ENCODE results near the gene HCRT.

HCRT gene

DNA sequence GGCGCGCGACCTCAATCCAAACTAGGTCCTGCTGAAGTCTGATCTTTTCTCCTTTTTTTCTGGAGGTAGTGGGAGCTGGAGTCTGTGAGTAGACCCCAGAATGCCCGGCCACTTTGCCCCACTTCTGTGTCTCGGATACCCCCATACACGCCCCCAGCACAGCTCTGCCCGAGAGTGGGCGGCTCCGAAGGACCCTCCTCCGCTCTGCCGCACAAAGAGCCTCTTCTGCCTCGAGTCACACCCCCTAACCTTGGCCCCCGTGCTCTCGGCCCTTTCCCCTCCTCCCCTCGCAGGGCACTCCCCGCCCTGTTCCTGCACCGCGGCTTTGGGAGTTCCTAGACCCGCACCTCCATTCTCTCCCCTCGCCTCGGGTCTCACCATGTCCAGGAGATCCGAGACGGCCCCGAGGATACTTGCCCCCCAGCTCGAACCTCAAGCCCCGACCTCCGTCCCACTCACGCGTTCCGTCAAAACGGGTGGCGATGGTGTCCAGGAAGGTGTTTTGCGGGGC, 4.8 kb downstream of the HCRT start:
- no peak overlapping the region for H3K4me2 ChIP-seq (ENCODE audit: low read length)
- peaks cover 12 to 22% of the 10 kb centered on the region in 2 experiments for H3K4me1 ChIP-seq (ENCODE audit: control insufficient read depth in 1 of 2, insufficient read depth in 2 of 2, low read length in 2 of 2)
- H4K91ac ChIP-seq (ENCODE audit: low read depth, low read length) = no peak overlapping the region
- no peaks in the 10 kb centered on the region for H3K36me3 ChIP-seq (ENCODE audit: control insufficient read depth in 1 of 2, insufficient read depth in 2 of 2, low read length in 2 of 2)
- H3K79me2 ChIP-seq (ENCODE audit: control insufficient read depth, insufficient read depth, low read length, poor library complexity) = no peaks in the 10 kb centered on the region
- peaks cover 9% of the 10 kb centered on the region for H3K9me3 ChIP-seq (ENCODE audit: insufficient read depth, low read depth, low read length)
- no peak overlapping the region for H3K4ac ChIP-seq (ENCODE audit: low read depth, low read length)
- H4K8ac ChIP-seq (ENCODE audit: low read depth, low read length) = no peak overlapping the region
- DNase-seq = no peak
- no peak overlapping the region for H3K4me3 ChIP-seq (ENCODE audit: low read depth, low read length)
- peaks cover 38% of the 10 kb centered on the region for H3K27me3 ChIP-seq (ENCODE audit: insufficient read depth, low read length)
- no peak overlapping the region for H2AFZ ChIP-seq (ENCODE audit: insufficient read depth, low read length, poor library complexity)
- no peak overlapping the region for H2BK5ac ChIP-seq (ENCODE audit: low read depth, low read length, poor library complexity)
- H3K18ac ChIP-seq (ENCODE audit: low read length) = no peak overlapping the region
- no peak overlapping the region for H2AK5ac ChIP-seq (ENCODE audit: low read length)
- H3K23ac ChIP-seq (ENCODE audit: low read length) = no peak overlapping the region
- no CpG with 5 or more reads among the region's 33 CpGs for WGBS (ENCODE audit: extremely low coverage, insufficient coverage, insufficient read length)
- H3K79me1 ChIP-seq (ENCODE audit: low read length) = no peaks in the 10 kb centered on the region
- H2BK120ac ChIP-seq (ENCODE audit: insufficient read depth, low read length, poor library complexity) = no peak overlapping the region
- no peak overlapping the region for H3K14ac ChIP-seq (ENCODE audit: low read length)
- H4K12ac ChIP-seq (ENCODE audit: low read depth, low read length) = no peak overlapping the region
- no peak overlapping the region for H3K27ac ChIP-seq (ENCODE audit: low read depth, low read length)
- H2BK12ac ChIP-seq (ENCODE audit: low read length) = no peak overlapping the region
- H3K9ac ChIP-seq (ENCODE audit: low read length) = no peak overlapping the region

DNA sequence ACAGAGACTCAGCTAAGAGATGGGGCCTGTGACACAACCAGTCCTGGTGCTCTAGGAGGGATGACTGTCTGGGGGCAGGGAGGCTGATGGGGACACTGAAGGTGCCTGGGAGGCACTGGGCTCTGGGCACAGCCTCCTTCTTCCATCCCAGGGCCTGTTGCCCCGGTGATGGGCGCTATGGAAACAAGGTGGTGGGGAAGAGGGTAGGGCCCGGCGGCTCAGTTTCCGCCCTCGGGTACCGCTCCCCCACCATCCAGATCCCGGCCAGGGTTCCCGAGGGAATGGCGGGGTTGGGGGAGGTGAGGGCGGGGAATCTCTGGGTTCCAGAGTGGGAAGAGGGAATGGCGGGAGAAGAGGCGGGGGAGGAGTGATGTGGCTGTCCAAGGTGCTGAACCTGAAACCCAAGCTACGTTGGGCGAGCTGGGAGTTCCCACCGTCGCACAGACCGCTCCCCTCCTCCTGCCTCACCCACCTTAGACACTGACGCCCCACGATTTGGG, 5.3 kb downstream of the HCRT start:
- no peak overlapping the region for H2BK12ac ChIP-seq (ENCODE audit: low read length)
- H4K12ac ChIP-seq (ENCODE audit: low read depth, low read length) = no peak overlapping the region
- no peak overlapping the region for H3K18ac ChIP-seq (ENCODE audit: low read length)
- no peak overlapping the region for H3K14ac ChIP-seq (ENCODE audit: low read length)
- peaks cover 38% of the 10 kb centered on the region for H3K27me3 ChIP-seq (ENCODE audit: insufficient read depth, low read length)
- H2BK5ac ChIP-seq (ENCODE audit: low read depth, low read length, poor library complexity) = no peak overlapping the region
- no peak overlapping the region for H3K27ac ChIP-seq (ENCODE audit: low read depth, low read length)
- no peak overlapping the region for H3K4me3 ChIP-seq (ENCODE audit: low read depth, low read length)
- no peak overlapping the region for H3K4ac ChIP-seq (ENCODE audit: low read depth, low read length)
- no peaks in the 10 kb centered on the region for H3K79me2 ChIP-seq (ENCODE audit: control insufficient read depth, insufficient read depth, low read length, poor library complexity)
- no peak overlapping the region for H2AFZ ChIP-seq (ENCODE audit: insufficient read depth, low read length, poor library complexity)
- H3K4me2 ChIP-seq (ENCODE audit: low read length) = no peak overlapping the region
- no CpG with 5 or more reads among the region's 20 CpGs for WGBS (ENCODE audit: extremely low coverage, insufficient coverage, insufficient read length)
- peak in 1 of 2 donors; percentile 51 for DNase-seq
- H2BK120ac ChIP-seq (ENCODE audit: insufficient read depth, low read length, poor library complexity) = no peak overlapping the region
- peaks cover 9% of the 10 kb centered on the region for H3K9me3 ChIP-seq (ENCODE audit: insufficient read depth, low read depth, low read length)
- H3K9ac ChIP-seq (ENCODE audit: low read length) = no peak overlapping the region
- no peaks in the 10 kb centered on the region for H3K79me1 ChIP-seq (ENCODE audit: low read length)
- no peaks in the 10 kb centered on the region for H3K36me3 ChIP-seq (ENCODE audit: control insufficient read depth in 1 of 2, insufficient read depth in 2 of 2, low read length in 2 of 2)
- no peak overlapping the region for H4K91ac ChIP-seq (ENCODE audit: low read depth, low read length)
- no peak overlapping the region for H4K8ac ChIP-seq (ENCODE audit: low read depth, low read length)
- no peak overlapping the region for H3K23ac ChIP-seq (ENCODE audit: low read length)
- peaks cover 12 to 22% of the 10 kb centered on the region in 2 experiments for H3K4me1 ChIP-seq (ENCODE audit: control insufficient read depth in 1 of 2, insufficient read depth in 2 of 2, low read length in 2 of 2)
- no peak overlapping the region for H2AK5ac ChIP-seq (ENCODE audit: low read length)

GRCh38 chr17:42179335-42179734, 5.9 kb downstream of the HCRT start:
- no peak overlapping the region for H3K18ac ChIP-seq (ENCODE audit: low read length)
- no peak overlapping the region for H3K9ac ChIP-seq (ENCODE audit: low read length)
- H3K4ac ChIP-seq (ENCODE audit: low read depth, low read length) = no peak overlapping the region
- H3K9me3 ChIP-seq (ENCODE audit: insufficient read depth, low read depth, low read length) = peaks cover 9% of the 10 kb centered on the region
- H3K27me3 ChIP-seq (ENCODE audit: insufficient read depth, low read length) = peaks cover 35% of the 10 kb centered on the region
- H3K27ac ChIP-seq (ENCODE audit: low read depth, low read length) = no peak overlapping the region
- no peak overlapping the region for H3K14ac ChIP-seq (ENCODE audit: low read length)
- no peaks in the 10 kb centered on the region for H3K36me3 ChIP-seq (ENCODE audit: control insufficient read depth in 1 of 2, insufficient read depth in 2 of 2, low read length in 2 of 2)
- no peaks in the 10 kb centered on the region for H3K79me2 ChIP-seq (ENCODE audit: control insufficient read depth, insufficient read depth, low read length, poor library complexity)
- no peak overlapping the region for H4K12ac ChIP-seq (ENCODE audit: low read depth, low read length)
- WGBS (ENCODE audit: extremely low coverage, insufficient coverage, insufficient read length) = no CpG with 5 or more reads among the region's 1 CpG
- H4K91ac ChIP-seq (ENCODE audit: low read depth, low read length) = no peak overlapping the region
- H2BK12ac ChIP-seq (ENCODE audit: low read length) = no peak overlapping the region
- no peaks in the 10 kb centered on the region for H3K79me1 ChIP-seq (ENCODE audit: low read length)
- no peak overlapping the region for H3K4me3 ChIP-seq (ENCODE audit: low read depth, low read length)
- H3K23ac ChIP-seq (ENCODE audit: low read length) = no peak overlapping the region
- H2BK120ac ChIP-seq (ENCODE audit: insufficient read depth, low read length, poor library complexity) = no peak overlapping the region
- H2BK5ac ChIP-seq (ENCODE audit: low read depth, low read length, poor library complexity) = no peak overlapping the region
- no peak for DNase-seq
- no peak overlapping the region for H3K4me2 ChIP-seq (ENCODE audit: low read length)
- H4K8ac ChIP-seq (ENCODE audit: low read depth, low read length) = no peak overlapping the region
- H2AK5ac ChIP-seq (ENCODE audit: low read length) = no peak overlapping the region
- peaks cover 9 to 18% of the 10 kb centered on the region in 2 experiments for H3K4me1 ChIP-seq (ENCODE audit: control insufficient read depth in 1 of 2, insufficient read depth in 2 of 2, low read length in 2 of 2)
- H2AFZ ChIP-seq (ENCODE audit: insufficient read depth, low read length, poor library complexity) = no peak overlapping the region

DNA sequence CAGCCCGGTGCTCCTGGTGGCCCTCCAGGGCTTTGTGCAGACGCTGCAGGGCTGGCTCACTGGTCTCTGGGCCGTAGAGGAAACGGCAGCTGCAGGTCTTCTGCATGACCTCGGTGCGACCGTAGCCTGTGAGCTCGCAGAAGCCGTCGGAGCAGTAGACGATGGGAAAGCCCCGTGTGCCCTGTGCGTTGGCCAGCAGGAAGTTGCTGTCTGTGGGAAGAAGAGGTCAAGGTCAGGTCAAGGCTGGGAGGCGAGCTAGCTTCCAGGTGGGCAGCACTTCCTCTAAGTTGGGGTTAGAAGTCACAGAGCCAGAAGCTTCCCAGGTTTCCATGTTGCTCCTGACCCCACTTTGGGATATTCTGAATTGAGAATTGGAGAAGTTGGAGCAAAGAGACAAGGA, 6.4 kb downstream of the HCRT start:
- Histone ChIP-seq H3K18ac (ENCODE audit: low read length) (no peak overlapping the region), H3K4me1 (ENCODE audit: control insufficient read depth in 1 of 2, insufficient read depth in 2 of 2, low read length in 2 of 2) (peaks cover 5 to 14% of the 10 kb centered on the region in 2 experiments), H3K27me3 (ENCODE audit: insufficient read depth, low read length) (peaks cover 31% of the 10 kb centered on the region), H3K79me2 (ENCODE audit: control insufficient read depth, insufficient read depth, low read length, poor library complexity) (no peaks in the 10 kb centered on the region), H3K79me1 (ENCODE audit: low read length) (no peaks in the 10 kb centered on the region), H3K4me3 (ENCODE audit: low read depth, low read length) (no peak overlapping the region), H2BK120ac (ENCODE audit: insufficient read depth, low read length, poor library complexity) (no peak overlapping the region), H2AK5ac (ENCODE audit: low read length) (no peak overlapping the region), H4K8ac (ENCODE audit: low read depth, low read length) (no peak overlapping the region), H3K9me3 (ENCODE audit: insufficient read depth, low read depth, low read length) (peaks cover 10% of the 10 kb centered on the region), H4K91ac (ENCODE audit: low read depth, low read length) (no peak overlapping the region), H2AFZ (ENCODE audit: insufficient read depth, low read length, poor library complexity) (no peak overlapping the region), H3K27ac (ENCODE audit: low read depth, low read length) (no peak overlapping the region), H3K4me2 (ENCODE audit: low read length) (no peak overlapping the region), H3K4ac (ENCODE audit: low read depth, low read length) (no peak overlapping the region), H2BK5ac (ENCODE audit: low read depth, low read length, poor library complexity) (no peak overlapping the region), H3K14ac (ENCODE audit: low read length) (no peak overlapping the region), H3K36me3 (ENCODE audit: control insufficient read depth in 1 of 2, insufficient read depth in 2 of 2, low read length in 2 of 2) (no peaks in the 10 kb centered on the region), H3K23ac (ENCODE audit: low read length) (no peak overlapping the region), H3K9ac (ENCODE audit: low read length) (no peak overlapping the region), H4K12ac (ENCODE audit: low read depth, low read length) (no peak overlapping the region), H2BK12ac (ENCODE audit: low read length) (no peak overlapping the region)
- no CpG with 5 or more reads among the region's 14 CpGs for WGBS (ENCODE audit: extremely low coverage, insufficient coverage, insufficient read length)
- no peak for DNase-seq
